Kidney epithelial cell (primary cell): ENCODE results near the gene SDR42E1. TPM values are rescaled to one million over a fixed set of nuclear protein-coding genes. Genes with fewer than 3 reads are reported as not detected.
"Not testable (repeated sequence)": the region's sequence is repeated elsewhere in the genome, so short reads cannot be mapped to it uniquely, and the experiment has no call there.

ENCODE experiments used
- DNase-seq: peaks from one replicate; pipeline ENCODE4 v3.0.0-alpha.2; 2010; ENCODE audit warnings: low read depth
- H3K27me3 ChIP-seq: 2 replicates; pipeline ENCODE4 v1.6.0; 2011; ENCODE audit warnings: low read length; ENCODE audit not compliant: control insufficient read depth, insufficient read depth
- H3K36me3 ChIP-seq: 2 replicates; pipeline ENCODE4 v1.5.1; 2011; ENCODE audit warnings: low read length; ENCODE audit not compliant: control insufficient read depth, insufficient read depth
- H3K4me3 ChIP-seq: 2 replicates; pipeline ENCODE4 v1.5.1; 2011; ENCODE audit warnings: low read depth, mild to moderate bottlenecking, control low read depth, low read length
- total RNA-seq: library from RNA; depleted of rRNA; stranded (reverse); fragments of >200 nt; gene quantifications from 2 replicates; pipeline ENCODE4 v1.2.3, GENCODE V29; 2015
- TF ChIP-seq, protein P1 (sequence below): IDR thresholded peaks from 2 replicates; pipeline ENCODE4 v1.5.1; 2011; ENCODE audit warnings: mild to moderate bottlenecking, moderate library complexity, low read length, control low read depth, inconsistent platforms; ENCODE audit not compliant: insufficient read depth, poor library complexity, severe bottlenecking

Gene SDR42E1
- total RNA-seq, 1 donor from 2014 or later: 9.5 TPM

DNA sequence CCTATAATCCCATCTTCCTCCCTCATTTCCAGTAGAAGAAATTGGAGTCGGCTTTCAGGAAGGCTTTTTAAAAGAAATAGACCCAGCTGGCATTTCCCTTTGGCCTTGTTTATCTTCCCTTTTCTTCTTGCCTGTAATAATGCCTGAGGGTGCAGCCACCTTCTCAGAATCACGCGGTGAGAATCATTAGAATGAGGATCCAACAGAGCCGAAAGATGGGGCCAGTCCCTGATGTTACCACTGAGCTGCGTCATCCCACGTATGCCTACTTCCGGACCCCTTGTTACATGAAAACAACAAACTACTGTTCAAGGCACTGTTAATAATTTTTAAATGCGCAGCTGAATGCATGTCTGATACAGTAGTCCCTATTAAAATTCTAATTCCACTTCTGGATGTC lies 24.1 kb downstream of the SDR42E1 start:
- H3K27me3 ChIP-seq: no peaks in the 10 kb centered on the region
- TF ChIP-seq, protein P1, sequence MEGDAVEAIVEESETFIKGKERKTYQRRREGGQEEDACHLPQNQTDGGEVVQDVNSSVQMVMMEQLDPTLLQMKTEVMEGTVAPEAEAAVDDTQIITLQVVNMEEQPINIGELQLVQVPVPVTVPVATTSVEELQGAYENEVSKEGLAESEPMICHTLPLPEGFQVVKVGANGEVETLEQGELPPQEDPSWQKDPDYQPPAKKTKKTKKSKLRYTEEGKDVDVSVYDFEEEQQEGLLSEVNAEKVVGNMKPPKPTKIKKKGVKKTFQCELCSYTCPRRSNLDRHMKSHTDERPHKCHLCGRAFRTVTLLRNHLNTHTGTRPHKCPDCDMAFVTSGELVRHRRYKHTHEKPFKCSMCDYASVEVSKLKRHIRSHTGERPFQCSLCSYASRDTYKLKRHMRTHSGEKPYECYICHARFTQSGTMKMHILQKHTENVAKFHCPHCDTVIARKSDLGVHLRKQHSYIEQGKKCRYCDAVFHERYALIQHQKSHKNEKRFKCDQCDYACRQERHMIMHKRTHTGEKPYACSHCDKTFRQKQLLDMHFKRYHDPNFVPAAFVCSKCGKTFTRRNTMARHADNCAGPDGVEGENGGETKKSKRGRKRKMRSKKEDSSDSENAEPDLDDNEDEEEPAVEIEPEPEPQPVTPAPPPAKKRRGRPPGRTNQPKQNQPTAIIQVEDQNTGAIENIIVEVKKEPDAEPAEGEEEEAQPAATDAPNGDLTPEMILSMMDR: no peak
- H3K4me3 ChIP-seq: no peak overlapping the region
- no peaks in the 10 kb centered on the region for H3K36me3 ChIP-seq
- DNase-seq: no peak

- not testable (repeated sequence) for H3K36me3 ChIP-seq, H3K27me3 ChIP-seq, DNase-seq, H3K4me3 ChIP-seq
These were observed 33.8 kb downstream of the SDR42E1 start for GRCh38 chr16:81977335-81977942.

GRCh38 chr16:81975637-81976036 lies 35.6 kb downstream of the SDR42E1 start:
- TF ChIP-seq, protein P1: no peak
- Histone ChIP-seq H3K27me3 (no peaks in the 10 kb centered on the region), H3K36me3 (no peaks in the 10 kb centered on the region), H3K4me3 (no peak overlapping the region)
- no peak for DNase-seq

- no peak overlapping the region for H3K4me3 ChIP-seq
- DNase-seq: no peak
- TF ChIP-seq, protein P1: no peak
- no peaks in the 10 kb centered on the region for H3K27me3 ChIP-seq
- no peaks in the 10 kb centered on the region for H3K36me3 ChIP-seq
These were observed 37.5 kb downstream of the SDR42E1 start for GRCh38 chr16:81973737-81974136.

GRCh38 chr16:81971853-81972252 lies 39.4 kb downstream of the SDR42E1 start:
- TF ChIP-seq, protein P1: no peak
- DNase-seq: no peak
- Histone ChIP-seq H3K36me3 (no peaks in the 10 kb centered on the region), H3K4me3 (no peak overlapping the region), H3K27me3 (no peaks in the 10 kb centered on the region)

- H3K4me3 ChIP-seq: no peak overlapping the region
- no peaks in the 10 kb centered on the region for H3K27me3 ChIP-seq
- no peaks in the 10 kb centered on the region for H3K36me3 ChIP-seq
- DNase-seq: no peak
- TF ChIP-seq, protein P1: no peak
These were observed 43.9 kb downstream of the SDR42E1 start for GRCh38 chr16:81967358-81967757.
